Measurements from ENCODE around the gene S100G. TPM values are rescaled to one million over a fixed set of nuclear protein-coding genes. Genes with fewer than 3 reads are reported as not detected.

S100G gene
- total RNA-seq, 6 experiments from 2014 or later = not detected

DNA sequence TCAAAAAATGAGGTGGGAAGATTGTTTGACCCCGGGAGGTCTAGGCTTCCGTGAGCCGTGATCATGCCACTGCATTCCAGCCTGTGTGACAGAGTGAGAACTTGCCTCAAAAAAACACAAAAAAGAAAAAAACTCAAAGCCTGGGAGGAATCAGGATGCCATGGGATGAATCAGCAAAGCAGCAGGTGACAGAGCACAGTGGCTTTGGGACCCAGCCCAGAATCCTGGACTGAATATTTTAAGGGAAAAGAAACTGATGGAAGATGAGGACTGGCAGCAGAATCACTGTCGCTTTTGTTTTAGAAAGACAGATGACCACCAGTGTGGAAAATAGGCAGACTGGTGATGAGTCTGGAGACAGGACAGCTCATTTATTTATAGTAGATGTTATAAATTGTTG, 16.6 kb downstream of the S100G start:
- H3K9me3 Mint-ChIP-seq = no peaks in the 10 kb centered on the region
- TF ChIP-seq, protein P1, sequence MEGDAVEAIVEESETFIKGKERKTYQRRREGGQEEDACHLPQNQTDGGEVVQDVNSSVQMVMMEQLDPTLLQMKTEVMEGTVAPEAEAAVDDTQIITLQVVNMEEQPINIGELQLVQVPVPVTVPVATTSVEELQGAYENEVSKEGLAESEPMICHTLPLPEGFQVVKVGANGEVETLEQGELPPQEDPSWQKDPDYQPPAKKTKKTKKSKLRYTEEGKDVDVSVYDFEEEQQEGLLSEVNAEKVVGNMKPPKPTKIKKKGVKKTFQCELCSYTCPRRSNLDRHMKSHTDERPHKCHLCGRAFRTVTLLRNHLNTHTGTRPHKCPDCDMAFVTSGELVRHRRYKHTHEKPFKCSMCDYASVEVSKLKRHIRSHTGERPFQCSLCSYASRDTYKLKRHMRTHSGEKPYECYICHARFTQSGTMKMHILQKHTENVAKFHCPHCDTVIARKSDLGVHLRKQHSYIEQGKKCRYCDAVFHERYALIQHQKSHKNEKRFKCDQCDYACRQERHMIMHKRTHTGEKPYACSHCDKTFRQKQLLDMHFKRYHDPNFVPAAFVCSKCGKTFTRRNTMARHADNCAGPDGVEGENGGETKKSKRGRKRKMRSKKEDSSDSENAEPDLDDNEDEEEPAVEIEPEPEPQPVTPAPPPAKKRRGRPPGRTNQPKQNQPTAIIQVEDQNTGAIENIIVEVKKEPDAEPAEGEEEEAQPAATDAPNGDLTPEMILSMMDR (IDR thresholded peaks at IDR 0.05) = no peak
- H3K4me1 Mint-ChIP-seq (ENCODE audit: low read depth) = peaks cover 42% of the 10 kb centered on the region
- peak overlapping the region; percentile 43 for H3K4me3 Mint-ChIP-seq
- peak; percentile 29 for DNase-seq
- H3K27ac Mint-ChIP-seq = peak overlapping the region; percentile 75
- H3K36me3 Mint-ChIP-seq (ENCODE audit: low read depth) = peaks cover 4% of the 10 kb centered on the region; the same call in 1 of the 2 replicates
- H3K27me3 Mint-ChIP-seq (ENCODE audit: insufficient read depth) = no peaks in the 10 kb centered on the region; the same call in 1 of the 2 replicates

DNA sequence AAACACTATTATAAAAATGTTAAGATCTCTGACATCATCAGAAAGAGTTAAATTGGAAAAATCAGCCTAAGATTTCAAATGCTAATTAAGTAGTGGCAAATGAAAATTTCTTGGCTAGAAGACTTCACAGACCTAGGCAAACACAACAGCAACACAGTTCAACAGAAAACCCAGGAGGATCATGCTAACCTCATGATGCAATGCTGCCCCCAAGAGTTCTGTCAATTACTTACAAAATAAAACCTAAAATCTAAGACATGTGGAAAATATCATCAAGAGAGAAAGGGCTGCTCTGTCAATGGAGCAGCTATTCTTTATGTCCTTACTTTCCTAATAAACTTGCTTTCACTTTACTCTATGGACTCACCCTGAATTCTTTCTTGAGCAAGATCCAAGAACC, 21.0 kb downstream of the S100G start:
- no peaks in the 10 kb centered on the region for H3K9me3 Mint-ChIP-seq
- 0 out of 2 replicates have a peak, but pooled peaks cover 2% of the 10 kb centered on the region for H3K36me3 Mint-ChIP-seq (ENCODE audit: low read depth)
- H3K4me1 Mint-ChIP-seq (ENCODE audit: low read depth) = peaks cover 14% of the 10 kb centered on the region
- no peak overlapping the region for H3K4me3 Mint-ChIP-seq
- TF ChIP-seq, protein P1 (IDR thresholded peaks at IDR 0.05) = peak; percentile 64
- 0 out of 2 replicates have a peak overlapping the region, but pooled peaks have one; percentile 4 for H3K27ac Mint-ChIP-seq
- DNase-seq = no peak
- no peaks in the 10 kb centered on the region; the same call in 1 of the 2 replicates for H3K27me3 Mint-ChIP-seq (ENCODE audit: insufficient read depth)

DNA sequence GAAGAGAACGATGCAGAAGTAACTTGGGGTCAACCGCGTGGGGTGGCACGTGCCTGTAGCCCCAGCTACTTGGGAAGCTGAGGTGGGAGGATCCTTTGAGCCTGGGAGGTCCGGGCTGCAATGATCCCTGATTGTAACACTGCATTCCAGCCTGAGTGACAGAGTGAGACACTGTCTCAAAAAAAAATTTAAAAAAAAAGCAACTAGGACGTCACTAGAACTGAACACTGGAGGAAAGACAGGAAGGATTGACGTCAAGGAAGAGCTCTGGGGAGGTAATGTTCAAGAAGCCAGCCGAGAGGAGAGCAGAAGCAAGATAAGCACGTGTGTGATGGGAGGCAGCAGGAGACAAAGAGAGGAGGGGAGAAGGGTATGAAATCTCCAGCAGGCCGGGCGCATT, 28.7 kb downstream of the S100G start:
- Mint-ChIP-seq H3K9me3 (no peaks in the 10 kb centered on the region), H3K4me1 (ENCODE audit: low read depth) (no peaks in the 10 kb centered on the region), H3K36me3 (ENCODE audit: low read depth) (no peaks in the 10 kb centered on the region), H3K27ac (no peak overlapping the region), H3K4me3 (no peak overlapping the region), H3K27me3 (ENCODE audit: insufficient read depth) (no peaks in the 10 kb centered on the region; the same call in 1 of the 2 replicates)
- no peak for DNase-seq
- TF ChIP-seq, protein P1 (IDR thresholded peaks at IDR 0.05) = no peak

DNA sequence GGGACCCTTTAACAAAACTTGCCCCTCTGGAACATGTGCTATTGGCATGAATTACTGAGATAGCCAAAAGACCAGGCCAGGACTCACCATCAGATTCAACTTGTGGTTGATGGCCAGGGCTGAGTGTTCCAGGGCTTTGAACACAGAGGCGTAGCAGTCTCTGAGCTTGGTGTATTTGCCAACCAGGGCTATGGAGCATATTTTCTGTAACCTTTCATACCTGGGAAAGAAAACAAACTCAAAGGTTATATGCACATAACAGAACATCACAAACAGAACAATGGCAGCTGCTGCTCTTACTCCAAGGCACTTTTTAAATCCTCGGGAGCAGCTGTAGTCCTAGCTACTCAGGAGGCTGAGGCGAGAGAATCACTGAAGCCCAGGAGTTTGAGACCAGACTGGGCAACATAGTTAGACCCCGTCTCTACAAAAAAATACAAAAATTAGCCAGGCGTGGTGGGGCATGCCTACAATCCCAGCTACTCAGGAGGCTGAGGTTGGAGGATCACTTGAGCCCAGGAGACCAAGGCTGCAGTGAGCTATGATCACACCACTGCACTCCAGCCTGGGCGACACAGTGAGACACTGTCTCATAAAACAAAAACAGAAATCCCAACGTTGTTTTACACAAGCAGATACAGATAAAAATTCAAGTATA, 33.2 kb downstream of the S100G start:
- Mint-ChIP-seq H3K4me1 (ENCODE audit: low read depth) (no peaks in the 10 kb centered on the region), H3K27ac (no peak overlapping the region)

DNA sequence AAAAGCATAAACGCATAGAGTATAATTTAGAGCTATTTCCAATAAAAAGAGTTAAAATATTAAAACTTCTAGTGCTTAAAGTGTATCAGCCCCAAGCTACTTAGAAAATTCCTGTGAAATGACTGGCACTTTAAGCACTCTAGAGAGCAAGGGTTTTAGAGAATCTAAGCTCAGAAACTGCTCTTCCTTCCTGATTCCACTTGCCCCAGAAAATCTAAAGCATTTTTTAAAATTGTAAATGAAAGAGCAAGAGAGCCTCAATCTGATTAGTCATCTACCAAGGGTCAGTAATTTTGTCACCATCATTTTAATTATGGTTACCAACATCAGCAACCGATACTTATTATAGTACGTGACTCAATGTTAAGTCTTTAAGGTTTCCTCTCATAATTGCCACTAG, 37.6 kb downstream of the S100G start:
- H3K27me3 Mint-ChIP-seq (ENCODE audit: insufficient read depth) = no peaks in the 10 kb centered on the region
- H3K36me3 Mint-ChIP-seq (ENCODE audit: low read depth) = no peaks in the 10 kb centered on the region
- H3K9me3 Mint-ChIP-seq = no peaks in the 10 kb centered on the region
- no peak overlapping the region for H3K4me3 Mint-ChIP-seq
- H3K27ac Mint-ChIP-seq = no peak overlapping the region; the same call in 1 of the 2 replicates
- DNase-seq = peak; percentile 64
- TF ChIP-seq, protein P1 (IDR thresholded peaks at IDR 0.05) = no peak
- H3K4me1 Mint-ChIP-seq (ENCODE audit: low read depth) = no peaks in the 10 kb centered on the region

More for the DNA sequence above, 33.2 kb downstream of the S100G start:
- H3K27me3 Mint-ChIP-seq (ENCODE audit: insufficient read depth) = no peaks in the 10 kb centered on the region; the same call in 1 of the 2 replicates
- TF ChIP-seq, protein P1 (IDR thresholded peaks at IDR 0.05) = no peak
- no peaks in the 10 kb centered on the region for H3K9me3 Mint-ChIP-seq
- no peaks in the 10 kb centered on the region for H3K36me3 Mint-ChIP-seq (ENCODE audit: low read depth)
- no peak overlapping the region for H3K4me3 Mint-ChIP-seq
- no peak for DNase-seq
